Activated T-cell treated with anti-CD3 and anti-CD28 coated beads for 48 hours (primary cell): ENCODE results near the gene NRG3.

Source experiments
- DNase-seq: peaks from one replicate; pipeline ENCODE4 v3.0.0-alpha.2; 2020; ENCODE audit warnings: low read depth

The NRG3 gene

GRCh38 chr10:82391971-82392370, 517.0 kb downstream of the NRG3 start:
- DNase-seq: no peak

DNA sequence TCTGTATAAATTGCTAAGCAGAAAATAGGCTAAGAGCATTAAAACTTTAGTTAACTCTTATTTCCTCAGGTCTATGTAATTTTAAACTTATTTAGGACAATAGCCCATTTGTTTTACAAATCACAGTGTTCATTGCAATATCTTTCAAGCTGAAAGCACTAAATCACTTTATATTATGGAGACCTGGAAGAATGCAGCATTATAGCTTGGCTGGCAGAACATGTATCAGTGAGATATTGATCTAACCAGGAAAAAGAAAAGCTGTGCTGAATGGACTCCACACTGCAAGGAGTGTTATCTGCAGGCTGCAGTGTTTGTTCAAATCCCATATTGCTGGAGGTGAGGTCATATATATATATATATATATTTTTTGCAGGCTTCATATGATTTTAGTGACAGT, 517.5 kb downstream of the NRG3 start:
- DNase-seq: no peak

- no peak for DNase-seq
Measured at GRCh38 chr10:82394122-82394521, 519.1 kb downstream of the NRG3 start.

GRCh38 chr10:82394987-82395386, 520.0 kb downstream of the NRG3 start:
- no peak for DNase-seq

DNA sequence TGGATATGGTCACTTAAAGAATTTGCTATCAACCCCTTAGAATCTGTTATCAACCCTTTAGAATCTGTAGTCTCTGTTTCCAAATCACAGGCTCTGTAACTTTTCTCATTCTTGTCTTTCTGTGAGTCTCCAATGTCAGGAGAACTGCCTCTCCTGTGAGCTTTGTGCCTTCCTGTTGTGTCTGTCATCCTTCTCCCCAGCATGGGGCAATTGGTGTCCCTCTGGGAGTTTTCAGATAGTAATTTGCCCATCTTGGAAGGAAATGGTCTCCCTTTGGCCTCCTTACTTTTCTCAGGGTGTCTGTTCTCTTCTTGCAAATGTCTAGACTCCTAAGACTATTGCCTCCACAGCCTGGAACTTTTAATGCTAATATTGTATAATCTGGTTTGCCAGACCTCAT, 521.9 kb downstream of the NRG3 start:
- DNase-seq: no peak

GRCh38 chr10:82397854-82398253, 522.9 kb downstream of the NRG3 start:
- DNase-seq: no peak

- DNase-seq: no peak
Measured at GRCh38 chr10:82399850-82400249, 524.9 kb downstream of the NRG3 start.

- DNase-seq: no peak
Measured at GRCh38 chr10:82400841-82401240, 525.8 kb downstream of the NRG3 start.

- DNase-seq: no peak
Measured at GRCh38 chr10:82402906-82403401, 528.0 kb downstream of the NRG3 start.

- DNase-seq: no peak
Measured at GRCh38 chr10:82409671-82410070, 534.7 kb downstream of the NRG3 start.

DNA sequence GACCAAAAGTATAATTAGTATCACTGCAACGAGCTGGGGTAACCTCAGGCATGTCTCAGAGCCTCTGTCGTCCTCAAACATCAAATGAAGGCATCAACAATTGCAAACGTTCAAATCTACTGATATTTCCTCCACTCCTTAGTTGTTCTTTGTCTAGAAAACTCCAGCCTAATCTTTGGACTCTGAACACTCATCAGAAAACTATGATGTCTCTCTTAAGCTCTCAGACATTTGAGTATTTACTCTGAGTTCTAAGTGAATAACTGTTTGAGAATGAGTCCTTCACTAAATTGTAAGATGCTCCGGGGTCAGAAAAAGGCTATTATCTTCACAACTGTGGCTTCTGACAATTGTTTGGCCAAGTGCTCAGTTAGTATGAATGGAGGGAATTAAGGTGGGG, 536.4 kb downstream of the NRG3 start:
- no peak for DNase-seq

- no peak for DNase-seq
Measured at GRCh38 chr10:82420001-82420400, 545.0 kb downstream of the NRG3 start.

DNA sequence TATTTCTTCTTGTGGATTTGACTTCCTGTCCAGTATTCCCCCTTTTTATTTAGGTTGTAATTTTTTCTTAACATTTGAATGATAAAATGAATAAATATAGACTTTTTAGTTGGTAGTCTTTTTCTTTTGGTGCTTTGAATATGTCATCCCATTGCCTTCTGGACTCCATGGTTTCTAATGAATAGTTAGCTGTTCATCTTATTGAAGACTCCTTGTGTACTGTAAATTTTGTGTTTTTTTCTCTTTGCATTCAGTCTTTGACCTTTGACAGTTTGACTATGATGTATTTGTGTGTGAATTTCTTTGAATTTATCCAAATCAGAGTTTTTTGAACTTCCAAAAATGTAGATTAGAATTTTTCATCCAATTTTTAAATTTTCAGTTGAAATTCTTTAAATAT, 554.3 kb downstream of the NRG3 start:
- DNase-seq: no peak

DNA sequence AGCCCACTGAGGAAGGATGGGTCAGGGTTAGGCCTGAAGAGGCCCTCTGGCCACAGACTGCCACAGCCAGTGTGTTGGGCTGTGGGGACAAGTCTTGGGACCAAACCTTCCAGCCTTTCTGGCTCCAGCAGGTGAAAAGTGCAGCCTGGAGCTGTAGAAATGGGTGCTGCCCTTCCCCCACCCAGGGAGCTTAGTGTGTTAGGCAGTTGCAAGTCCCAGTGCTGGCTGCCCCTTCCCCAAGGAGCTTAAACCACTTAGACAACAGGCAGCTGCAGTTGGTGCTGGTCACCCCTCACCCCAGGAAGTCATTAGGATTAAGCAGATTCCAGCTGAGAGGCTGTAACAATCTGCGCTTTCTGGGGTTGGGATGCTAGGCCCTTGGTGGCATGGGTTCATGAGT, 563.3 kb downstream of the NRG3 start:
- no peak for DNase-seq

DNA sequence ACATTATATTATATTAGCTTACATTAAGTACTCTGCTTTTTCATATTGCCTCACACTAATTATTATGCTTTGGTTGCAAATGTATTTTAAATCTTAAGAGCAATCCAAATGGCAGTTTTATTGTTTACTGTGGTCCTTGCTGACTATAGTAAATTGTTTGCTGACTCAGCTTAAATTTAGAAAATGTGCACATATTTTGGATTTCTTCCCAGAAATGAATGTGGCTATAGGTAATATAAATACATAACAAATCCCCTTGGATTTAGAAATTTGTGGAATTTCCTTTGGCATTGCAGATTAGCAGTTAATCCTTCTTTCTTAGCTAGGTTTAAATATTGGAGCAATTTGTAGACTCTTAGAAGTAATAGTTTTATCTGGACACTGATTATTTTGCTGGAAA, 565.8 kb downstream of the NRG3 start:
- no peak for DNase-seq

DNA sequence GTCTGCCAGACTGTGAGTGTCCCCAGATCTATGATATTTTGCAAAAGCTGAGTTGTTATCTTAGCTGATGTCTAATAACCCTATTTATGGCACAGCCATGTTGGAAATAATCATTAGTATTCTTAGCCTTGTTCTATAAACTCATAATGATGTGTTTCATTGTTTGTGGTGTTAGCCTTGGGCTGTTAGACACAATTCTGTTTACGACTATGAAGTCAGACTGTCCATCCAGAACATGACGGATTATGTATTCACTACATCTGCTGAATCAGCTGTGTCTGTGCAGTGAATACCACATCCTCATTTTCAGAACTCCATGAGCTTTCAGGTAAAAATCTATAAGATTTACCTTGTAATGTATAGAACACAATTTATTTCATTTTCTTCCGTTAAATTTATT, 577.1 kb downstream of the NRG3 start:
- DNase-seq: no peak

DNA sequence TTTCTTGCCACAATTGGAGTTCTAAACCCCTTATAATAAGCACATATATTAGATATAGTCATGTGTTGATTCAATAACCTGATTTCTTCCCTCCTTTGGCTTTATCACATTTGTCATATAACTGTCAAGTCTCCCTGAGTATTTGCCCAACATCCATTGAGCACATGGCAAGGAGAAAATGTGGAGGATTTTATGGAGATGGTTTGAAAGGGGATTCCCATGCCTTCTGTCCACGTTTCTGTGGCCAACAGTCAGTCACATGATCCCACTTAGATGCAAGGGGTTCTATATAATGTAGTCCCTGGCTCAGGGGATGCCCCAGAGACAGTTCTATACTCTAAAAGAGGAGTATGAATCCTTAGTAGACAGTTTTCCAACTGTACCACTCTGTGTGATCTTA, 577.7 kb downstream of the NRG3 start:
- no peak for DNase-seq

GRCh38 chr10:82453678-82454293, 578.8 kb downstream of the NRG3 start:
- DNase-seq: no peak

DNA sequence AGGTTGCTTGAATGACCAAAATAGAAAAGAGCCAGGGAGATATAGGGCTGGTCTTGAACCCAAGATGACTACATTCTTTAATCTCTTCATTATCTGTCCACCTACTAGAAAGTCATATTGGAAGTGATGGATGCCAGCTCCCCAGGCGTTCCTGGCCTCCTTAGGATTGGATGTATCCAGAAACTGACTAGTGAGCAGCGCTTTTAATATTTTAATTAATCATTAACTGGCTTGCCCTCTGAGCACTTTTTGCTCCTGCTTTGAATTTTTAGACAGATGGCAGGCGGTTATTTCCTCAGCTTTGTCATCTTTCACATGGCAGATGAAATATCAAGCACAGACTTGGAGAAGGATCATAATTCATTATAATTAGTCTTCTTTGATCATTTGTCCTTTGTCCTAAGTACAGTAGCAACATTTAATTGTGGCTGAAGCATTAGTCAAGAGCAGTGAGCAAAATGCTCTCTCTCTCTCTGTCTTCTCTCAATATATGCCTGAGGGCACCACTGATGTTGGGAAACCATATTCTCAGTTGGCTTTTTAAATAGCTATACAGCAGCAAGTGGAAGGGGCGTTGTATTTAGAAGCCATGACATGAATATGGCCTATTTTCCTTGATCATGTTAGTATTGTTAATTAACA, 588.0 kb downstream of the NRG3 start:
- no peak for DNase-seq

DNA sequence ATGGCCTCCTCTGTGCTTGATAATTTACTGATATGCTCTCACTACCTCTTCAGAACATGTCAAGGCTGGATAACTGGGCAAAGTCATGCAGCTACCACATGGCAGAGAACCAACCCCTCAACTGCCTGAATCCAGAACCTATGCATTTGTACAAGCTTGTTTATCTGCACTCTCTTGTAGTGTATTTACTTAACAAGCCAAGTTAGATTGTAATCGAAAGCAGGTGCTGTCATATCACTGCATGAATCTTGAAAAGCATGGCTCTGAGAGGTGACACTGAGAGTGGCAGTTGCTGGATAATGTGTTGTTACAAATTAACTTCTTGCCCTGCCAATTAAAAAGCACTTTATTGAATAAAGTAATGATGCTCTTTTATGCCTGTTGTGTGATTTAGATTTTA, 588.6 kb downstream of the NRG3 start:
- no peak for DNase-seq

GRCh38 chr10:82464191-82464818, 589.3 kb downstream of the NRG3 start:
- DNase-seq: no peak

DNA sequence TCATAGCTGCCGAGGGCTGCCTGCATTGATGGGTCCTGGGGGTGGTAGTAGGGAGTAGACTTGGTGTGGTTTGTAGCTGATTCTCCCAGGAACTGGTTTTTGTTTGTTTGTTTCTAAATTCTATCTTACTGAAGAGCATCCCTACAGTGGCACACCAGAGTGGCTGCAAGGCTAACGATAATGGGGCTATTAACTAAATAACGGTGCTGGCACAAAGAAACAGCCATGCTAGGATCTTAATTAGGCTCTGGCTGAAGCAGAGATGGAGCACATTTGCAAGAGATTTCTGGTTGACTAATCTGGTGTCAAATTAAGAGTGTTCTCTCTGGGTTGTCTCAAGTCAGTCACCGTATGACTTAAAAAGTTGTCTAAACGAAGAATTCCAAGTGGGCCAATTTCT, 590.0 kb downstream of the NRG3 start:
- no peak for DNase-seq

- no peak for DNase-seq
Measured at GRCh38 chr10:82468453-82468852, 593.5 kb downstream of the NRG3 start.
